Measurements from ENCODE around the gene YDJC. TPM values are rescaled to one million over a fixed set of nuclear protein-coding genes. Genes with fewer than 3 reads are reported as not detected.

YDJC gene, protein sequence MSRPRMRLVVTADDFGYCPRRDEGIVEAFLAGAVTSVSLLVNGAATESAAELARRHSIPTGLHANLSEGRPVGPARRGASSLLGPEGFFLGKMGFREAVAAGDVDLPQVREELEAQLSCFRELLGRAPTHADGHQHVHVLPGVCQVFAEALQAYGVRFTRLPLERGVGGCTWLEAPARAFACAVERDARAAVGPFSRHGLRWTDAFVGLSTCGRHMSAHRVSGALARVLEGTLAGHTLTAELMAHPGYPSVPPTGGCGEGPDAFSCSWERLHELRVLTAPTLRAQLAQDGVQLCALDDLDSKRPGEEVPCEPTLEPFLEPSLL
- total RNA-seq, result 11.8 and 14.2 TPM in 2 replicates

DNA sequence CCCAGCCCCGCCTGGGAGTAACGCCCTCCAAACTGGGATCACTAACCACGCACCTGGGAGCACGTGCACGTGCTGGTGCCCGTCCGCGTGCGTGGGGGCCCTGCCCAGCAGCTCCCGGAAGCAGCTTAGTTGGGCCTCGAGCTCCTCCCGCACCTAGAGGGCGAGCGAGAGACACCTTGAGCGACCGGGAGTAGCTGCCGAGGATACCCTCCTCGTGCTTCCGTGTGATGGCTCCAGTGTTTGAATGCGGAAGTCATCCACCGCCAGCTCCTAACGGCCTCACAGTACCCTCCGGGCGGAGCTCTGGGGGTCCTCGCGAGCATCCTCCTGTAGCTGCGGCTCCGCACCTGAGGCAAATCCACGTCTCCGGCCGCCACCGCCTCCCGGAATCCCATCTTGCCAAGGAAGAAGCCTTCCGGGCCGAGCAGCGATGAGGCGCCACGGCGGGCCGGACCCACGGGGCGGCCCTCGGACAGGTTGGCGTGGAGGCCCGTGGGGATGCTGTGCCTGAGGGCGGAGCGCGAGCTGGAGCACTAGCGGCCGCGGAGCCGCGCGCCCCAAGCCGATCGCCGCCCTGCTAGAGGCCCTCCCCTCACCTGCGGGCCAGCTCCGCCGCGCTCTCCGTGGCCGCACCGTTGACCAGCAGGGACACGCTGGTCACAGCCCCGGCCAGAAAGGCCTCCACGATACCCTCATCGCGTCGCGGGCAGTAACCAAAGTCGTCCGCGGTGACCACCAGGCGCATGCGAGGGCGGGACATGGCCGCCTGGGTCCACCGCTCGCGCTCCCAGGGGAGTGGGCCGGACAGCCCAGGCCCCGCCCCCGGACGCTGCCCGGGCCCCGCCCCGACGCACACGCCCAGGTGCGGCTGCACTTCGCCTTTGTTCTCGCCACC lies at the start of gene YDJC:
Gene YDJC, minus strand, starts transcription at position 768 of the 895 bp plus-strand sequence. Its CDS starts 8 bp downstream, at position 760.

DNA sequence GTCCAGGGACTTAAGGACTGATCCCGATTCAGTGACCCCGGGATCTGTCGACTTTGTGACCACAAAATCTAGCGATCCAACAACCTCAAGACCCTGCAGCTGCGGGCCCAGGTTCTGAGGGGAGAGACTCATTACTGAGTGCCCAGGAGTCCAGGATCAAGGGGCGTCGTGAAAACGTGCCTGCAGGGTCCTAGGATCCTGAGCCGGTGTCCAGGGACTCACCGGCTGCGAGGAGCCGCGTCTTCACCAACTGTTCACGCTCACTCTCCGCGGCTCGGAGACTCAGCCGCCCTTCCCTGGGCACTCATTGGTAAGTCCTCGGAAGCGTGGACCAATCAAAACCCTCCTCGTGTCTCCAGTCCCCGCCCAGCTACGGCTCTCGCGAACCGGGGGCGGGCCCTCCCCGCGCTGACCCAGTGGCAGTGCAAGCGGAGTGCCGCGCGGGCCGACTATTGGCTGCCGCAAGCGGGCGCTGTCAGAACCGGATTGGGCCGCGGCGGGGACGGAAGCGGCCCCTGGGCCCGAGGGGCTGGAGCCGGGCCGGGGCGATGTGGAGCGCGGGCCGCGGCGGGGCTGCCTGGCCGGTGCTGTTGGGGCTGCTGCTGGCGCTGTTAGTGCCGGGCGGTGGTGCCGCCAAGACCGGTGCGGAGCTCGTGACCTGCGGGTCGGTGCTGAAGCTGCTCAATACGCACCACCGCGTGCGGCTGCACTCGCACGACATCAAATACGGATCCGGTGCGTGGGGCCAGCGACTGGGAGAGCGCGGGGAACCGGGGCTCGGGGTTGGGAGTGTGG lies 12.2 kb upstream of the YDJC start, which contains the start of gene SDF2L1:
Gene SDF2L1, plus strand, starts transcription at position 514 of the 795 bp plus-strand sequence. Its CDS starts 35 bp downstream, at position 549.

DNA sequence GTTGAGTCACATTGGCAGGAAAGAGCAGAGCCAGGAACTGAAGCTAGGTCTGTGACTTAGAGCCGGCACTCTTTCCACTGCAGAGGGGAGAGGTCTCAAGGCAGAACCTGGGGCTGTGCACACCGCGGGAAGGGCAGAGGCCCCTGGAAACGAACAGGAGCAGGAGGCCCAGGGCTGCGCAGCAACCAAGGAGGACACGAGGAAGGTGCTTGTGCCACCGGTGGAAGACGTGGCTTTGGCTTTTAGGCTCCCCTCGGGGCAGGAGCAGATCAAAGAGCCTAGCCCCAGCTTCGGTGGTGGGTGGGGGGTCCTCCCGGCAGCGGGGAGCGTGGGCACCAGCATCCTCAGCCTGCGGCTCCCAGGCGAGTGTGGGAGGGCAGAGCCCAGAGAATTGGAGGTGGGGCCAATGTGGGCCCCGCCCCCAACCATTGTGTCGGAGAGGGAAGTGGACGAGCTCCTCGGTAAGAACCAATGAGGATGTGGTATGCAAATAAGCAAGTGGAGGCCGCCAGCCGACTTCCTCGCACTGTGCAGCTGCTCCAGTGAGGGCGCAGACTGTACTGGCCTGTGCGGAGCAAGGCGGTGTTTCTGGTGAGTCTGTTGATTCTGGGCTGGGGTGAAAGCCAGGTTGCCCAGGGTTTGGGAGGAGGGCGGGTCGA lies 2.5 kb upstream of the YDJC start, which contains the start of gene CCDC116:
Gene CCDC116, plus strand, starts transcription at position 524 of the 659 bp plus-strand sequence. CDS start 422 bp downstream, outside the sequence.

Other genes with a start within 250 kb of the YDJC start
- 0.17 TPM in 1 of 2 replicates, not detected in the other for gene RIMBP3B, start 246.3 kb downstream of the YDJC start, total RNA-seq
- gene HIC2, start 212.7 kb downstream of the YDJC start, total RNA-seq, result 3.8 and 4.4 TPM in 2 replicates
- 1.0 and 1.8 TPM in 2 replicates for gene TMEM191C, start 162.6 kb downstream of the YDJC start, total RNA-seq
- 0.15 and 0.66 TPM in 2 replicates for gene RIMBP3C, start 78.6 kb downstream of the YDJC start, total RNA-seq
- 33.6 and 38.0 TPM in 2 replicates for gene UBE2L3, start 62.3 kb downstream of the YDJC start, total RNA-seq
- 0.15 and 0.17 TPM in 2 replicates for gene CCDC116, start 2.7 kb upstream of the YDJC start, total RNA-seq
- 18.5 and 30.7 TPM in 2 replicates for gene SDF2L1, start 12.3 kb upstream of the YDJC start, total RNA-seq
- 24.0 and 28.5 TPM in 2 replicates for gene PPIL2, start 36.0 kb upstream of the YDJC start, total RNA-seq
- gene YPEL1, start 105.8 kb upstream of the YDJC start, total RNA-seq, result 0.58 and 0.99 TPM in 2 replicates
- gene MAPK1, start 237.6 kb upstream of the YDJC start, total RNA-seq, result 62.0 and 91.5 TPM in 2 replicates

Measured in smooth muscle cell of trachea (primary cell).